T-cell (primary cell): Measurements from ENCODE around the gene TAF6L. TPM values are rescaled to one million over a fixed set of nuclear protein-coding genes. Genes with fewer than 3 reads are reported as not detected.

Experiments
- ATAC-seq, 4 experiments: fragments of 200-7000 bp in 3 of 4; fragments of 150-1000 bp in 1 of 4; cut with Tn5 transposase; replicated peaks in 1 of 4; 1 replicate in 3 of 4; 2 replicates in 1 of 4; pipeline ENCODE4 v1.10.0; 2021; ENCODE audit warnings: moderate library complexity in 3 of 4, mild to moderate bottlenecking in 2 of 4, moderate number of reproducible peaks in 1 of 4
- CTCF ChIA-PET, 2 donors: fragments of 300-600 bp; sonication (Branson Sonifier 250); formaldehyde crosslinking; loops; one replicate each; lab custom pipeline; 2022; ENCODE audit warnings: antibody characterized with exemption in 2 of 2; lab: Charles Lee
- POLR2A ChIA-PET, 2 donors: fragments of 300-600 bp; sonication (Branson Sonifier 250); formaldehyde crosslinking; loops; one replicate each; lab custom pipeline; 2022; ENCODE audit warnings: antibody characterized with exemption in 2 of 2; lab: Charles Lee
- DNase-seq, 35 experiments: peaks; one replicate each; pipeline versions ENCODE4 v3.0.0 to v3.0.0-alpha.2; 2013 to 2023
- H3K27ac ChIP-seq: one replicate; pipeline ENCODE4 v1.5.1; 2013; ENCODE audit warnings: low read length
- H3K27me3 ChIP-seq, 2 experiments: replicated peaks in 1 of 2; 1 replicate in 1 of 2; 2 replicates in 1 of 2; pipeline versions ENCODE4 v1.6.1 to v1.7.0; 2013; ENCODE audit warnings: low read length in 1 of 2, mixed read lengths in 1 of 2; ENCODE audit not compliant: control insufficient read depth in 2 of 2, insufficient read depth in 2 of 2; ENCODE audit errors: extremely low read depth in 1 of 2
- H3K36me3 ChIP-seq, 2 donors: 1 replicate in 1 of 2; 2 replicates in 1 of 2; pipeline versions ENCODE4 v1.6.1 to v1.7.0; 2013; ENCODE audit warnings: low read length in 1 of 2; ENCODE audit not compliant: control insufficient read depth in 2 of 2, insufficient read depth in 1 of 2; ENCODE audit errors: extremely low read depth in 1 of 2
- H3K4me1 ChIP-seq, 2 experiments: 1 replicate in 1 of 2; 2 replicates in 1 of 2; pipeline versions ENCODE4 v1.6.1 to v1.7.0; 2013; ENCODE audit warnings: low read length in 2 of 2, mixed read lengths in 1 of 2; ENCODE audit not compliant: insufficient read depth in 2 of 2, control insufficient read depth in 1 of 2; ENCODE audit errors: extremely low read depth in 1 of 2
- H3K4me3 ChIP-seq, 2 donors: 1 replicate in 1 of 2; 2 replicates in 1 of 2; pipeline versions ENCODE4 v1.5.1 to v1.7.0; 2013; ENCODE audit warnings: mild to moderate bottlenecking in 2 of 2, low read length in 1 of 2, moderate library complexity in 1 of 2; ENCODE audit not compliant: control insufficient read depth in 1 of 2; ENCODE audit errors: extremely low read depth in 1 of 2
- H3K9me3 ChIP-seq: 2 replicates; pipeline ENCODE4 v1.7.0; 2013
- H3K27ac Mint-ChIP-seq, 2 donors: one replicate each; pipeline ENCODE4 v1.8.0; 2020 to 2021; ENCODE audit warnings: mild to moderate bottlenecking in 2 of 2, mixed read lengths in 2 of 2
- H3K27me3 Mint-ChIP-seq, 2 donors: one replicate each; pipeline ENCODE4 v1.8.0; 2021 to 2022; ENCODE audit warnings: mixed read lengths in 2 of 2
- H3K36me3 Mint-ChIP-seq: one replicate; pipeline ENCODE4 v1.8.0; 2021; ENCODE audit warnings: mixed read lengths
- H3K4me1 Mint-ChIP-seq, 3 donors: one replicate each; pipeline ENCODE4 v1.8.0; 2020 to 2022; ENCODE audit warnings: mixed read lengths in 3 of 3, mild to moderate bottlenecking in 1 of 3
- H3K4me3 Mint-ChIP-seq, 3 donors: one replicate each; pipeline ENCODE4 v1.8.0; 2020 to 2022; ENCODE audit warnings: mild to moderate bottlenecking in 3 of 3, mixed read lengths in 3 of 3, moderate library complexity in 3 of 3
- H3K9me3 Mint-ChIP-seq, 3 donors: one replicate each; pipeline ENCODE4 v1.8.0; 2020 to 2022; ENCODE audit warnings: mixed read lengths in 3 of 3
- WGBS: methylation state at CpG from one replicate; pipeline ENCODE4 v1.1.5; 2013; ENCODE audit warnings: missing lambda C conversion rate; ENCODE audit not compliant: insufficient coverage; 5-methylcytosine and 5-hydroxymethylcytosine counted together
- total RNA-seq, 35 experiments: library from RNA in 6 of 35; stranded (reverse) in 6 of 35; fragments of 120-200 nt in 1 of 35; gene quantifications; one replicate each; pipeline versions ENCODE4 v1.2.1 to v1.2.4 and lab custom pipeline; 2013 to 2026

TAF6L gene
- total RNA-seq (10 to 100 TPM; 15.1 to 29.5 (median 29.0) TPM), total RNA-seq (lab: John Stamatoyannopoulos, UW) (12.2 to 28.8 (median 20.1) reads per million in 29 experiments)
- total RNA-seq (2013): 14.7 TPM

GRCh38 chr11:62771144-62772021 lies at the start of gene TAF6L:
TSS of gene TAF6L (plus strand) at chr11:62771396. CDS start at chr11:62775784, 4,388 bp downstream.
- peak within 1 kb of the TSS; percentile 67 to 82 for H3K4me3 ChIP-seq
- no peaks in the 10 kb centered on the region for H3K27me3 ChIP-seq
- under 1% methylated on average over 30 of the region's 60 CpGs for WGBS
- H3K27me3 Mint-ChIP-seq: no peaks in the 10 kb centered on the region
- DNase-seq (peak; percentile 71 to 91 (median 82)), ATAC-seq (peak; percentile 85 to 89 (median 89))
- peaks cover 4 to 23% of the 10 kb centered on the region in 2 donors for H3K36me3 ChIP-seq
- peak within 1 kb of the TSS; percentile 77 for H3K27ac ChIP-seq
- H3K4me1 ChIP-seq: peaks cover 8 to 26% of the 10 kb centered on the region in 2 experiments
- H3K4me1 Mint-ChIP-seq: peaks cover 21 to 28% (median 27%) of the 10 kb centered on the region in 3 donors
- no peaks in the 10 kb centered on the region for H3K9me3 ChIP-seq
- H3K9me3 Mint-ChIP-seq: no peaks in the 10 kb centered on the region
- peak within 1 kb of the TSS; percentile 94 to 95 for H3K27ac Mint-ChIP-seq
- peak within 1 kb of the TSS; percentile 88 to 94 (median 92) for H3K4me3 Mint-ChIP-seq
- peaks cover 11% of the 10 kb centered on the region for H3K36me3 Mint-ChIP-seq
- CTCF ChIA-PET: interaction anchor here (0.5 to 2.6 kb wide), 9 partner anchors 10 to 110 kb away, joined by 3 to 9 read pairs (median 4); partner anchors contain the start of genes POLR2G (in 2 of the 2), TMEM223 (in 1 of the 2) and ZBTB3 (in 1 of the 2)
- POLR2A ChIA-PET: interaction anchor here (0.5 to 1.0 kb wide), 9 partner anchors 15 to 166 kb away, joined by 3 to 11 read pairs (median 4); no protein-coding TSS in a partner anchor

- no peaks in the 10 kb centered on the region for H3K27me3 Mint-ChIP-seq
- peaks cover 10 to 19% of the 10 kb centered on the region in 2 experiments for H3K4me1 ChIP-seq
- H3K9me3 Mint-ChIP-seq: no peaks in the 10 kb centered on the region
- peaks cover 46 to 67% (median 67%) of the 10 kb centered on the region in 3 donors for H3K4me1 Mint-ChIP-seq
- no peak overlapping the region for H3K27ac ChIP-seq
- peaks cover 7 to 79% of the 10 kb centered on the region in 2 donors for H3K36me3 ChIP-seq
- H3K4me3 Mint-ChIP-seq: no peak overlapping the region
- peaks cover 64% of the 10 kb centered on the region for H3K36me3 Mint-ChIP-seq
- ChIA-PET POLR2A (no interaction called here), CTCF (no interaction called here)
- DNase-seq: no peak
- WGBS: no CpG with 5 or more reads among the region's 7 CpGs
- H3K27me3 ChIP-seq: no peaks in the 10 kb centered on the region
- H3K9me3 ChIP-seq: no peaks in the 10 kb centered on the region
- H3K4me3 ChIP-seq: no peak overlapping the region
- H3K27ac Mint-ChIP-seq: peak overlapping the region in 1 of 2 donors; percentile 11
- no peak for ATAC-seq
These were observed 49.2 kb upstream of the TAF6L start for GRCh38 chr11:62721994-62722393.

GRCh38 chr11:62724171-62724570 lies 47.0 kb upstream of the TAF6L start:
- ChIA-PET CTCF (interaction anchor here (0.6 to 1.4 kb wide), 2 partner anchors 12 to 22 kb away, joined by 3 to 4 read pairs; no protein-coding TSS in a partner anchor), POLR2A (interaction anchor here (0.7 kb wide), 4 partner anchors 29 to 69 kb away, joined by 3 to 5 read pairs (median 4); partner anchors contain the start of genes C11orf98 (in 1 of the 2) and CSKMT (in 1 of the 2))
- Histone ChIP-seq H3K27ac (no peak overlapping the region), H3K36me3 (peaks cover 4 to 57% of the 10 kb centered on the region in 2 donors), H3K27me3 (no peaks in the 10 kb centered on the region), H3K4me3 (peak overlapping the region in 1 of 2 donors; percentile 86), H3K9me3 (no peaks in the 10 kb centered on the region), H3K4me1 (peaks cover 16 to 21% of the 10 kb centered on the region in 2 experiments)
- no peak for DNase-seq
- Mint-ChIP-seq H3K36me3 (peaks cover 58% of the 10 kb centered on the region), H3K9me3 (no peaks in the 10 kb centered on the region), H3K4me3 (peak overlapping the region; percentile 95 to 98 (median 98)), H3K4me1 (peaks cover 43 to 64% (median 63%) of the 10 kb centered on the region in 3 donors), H3K27ac (peak overlapping the region; percentile 25 to 76), H3K27me3 (no peaks in the 10 kb centered on the region)
- WGBS: 62% methylated on average over 5 of the region's 8 CpGs
- ATAC-seq: no peak

GRCh38 chr11:62725646-62726045 lies 45.5 kb upstream of the TAF6L start:
- peaks cover 20 to 35% of the 10 kb centered on the region in 2 experiments for H3K4me1 ChIP-seq
- CTCF ChIA-PET: interaction anchor here in 1 of 2 donors (0.8 to 1.2 kb wide), 2 partner anchors 17 to 28 kb away, joined by 3 to 4 read pairs; partner anchors contain the start of gene ZBTB3
- H3K4me3 ChIP-seq: peak overlapping the region; percentile 86 to 87

DNA sequence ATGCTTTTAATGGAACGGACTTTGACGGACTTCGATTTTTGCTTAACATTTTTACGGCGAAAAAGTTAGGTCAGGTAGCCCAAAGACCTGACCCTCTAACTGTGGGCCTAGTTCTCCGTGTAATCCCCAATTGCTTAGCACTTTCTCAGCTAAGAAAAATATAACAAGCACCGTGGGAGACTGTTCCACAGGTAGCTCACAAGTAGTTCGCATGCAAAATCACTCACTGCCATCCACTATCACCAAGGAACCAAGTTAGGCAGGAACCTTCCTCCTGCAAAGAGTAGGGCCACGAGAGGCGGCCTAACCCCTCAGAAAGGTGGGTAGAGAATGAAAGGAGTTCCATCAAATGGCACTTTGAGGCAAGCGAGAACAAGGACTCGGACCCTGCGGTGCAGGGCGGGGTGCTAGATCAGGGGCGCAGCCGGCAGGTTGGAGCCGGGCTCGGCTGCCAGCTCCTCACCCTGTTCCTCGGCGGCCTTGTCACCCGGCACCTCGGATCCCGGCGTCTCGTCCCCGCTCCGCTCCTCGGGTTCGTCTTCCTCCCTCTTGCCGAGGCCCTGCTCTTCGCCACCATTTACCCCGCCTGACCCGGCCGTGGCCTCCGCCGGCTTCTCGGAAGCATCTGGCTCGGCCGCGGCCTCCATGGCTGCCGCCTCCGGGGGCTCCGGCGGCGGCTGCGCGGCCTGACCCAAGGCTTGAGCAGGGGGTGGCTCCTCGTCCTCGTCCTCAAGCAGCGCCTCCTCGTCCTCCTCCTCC lies 44.9 kb upstream of the TAF6L start:
- peaks cover 50 to 68% (median 62%) of the 10 kb centered on the region in 3 donors for H3K4me1 Mint-ChIP-seq

More at GRCh38 chr11:62725646-62726045, 45.5 kb upstream of the TAF6L start:
- Mint-ChIP-seq H3K27ac (peak overlapping the region; percentile 81), H3K9me3 (no peaks in the 10 kb centered on the region), H3K4me3 (peak overlapping the region; percentile 95 to 98 (median 98)), H3K4me1 (peaks cover 50 to 68% (median 64%) of the 10 kb centered on the region in 3 donors), H3K36me3 (peaks cover 51% of the 10 kb centered on the region), H3K27me3 (no peaks in the 10 kb centered on the region)
- Histone ChIP-seq H3K9me3 (no peaks in the 10 kb centered on the region), H3K27ac (peak overlapping the region; percentile 59), H3K36me3 (peaks cover 4 to 46% of the 10 kb centered on the region in 2 donors), H3K27me3 (no peaks in the 10 kb centered on the region)
- DNase-seq (no peak), ATAC-seq (no peak)
- WGBS: 5% methylated on average over 6 of the region's 7 CpGs
- POLR2A ChIA-PET: no interaction called here

More for the DNA sequence above, 44.9 kb upstream of the TAF6L start:
- CTCF ChIA-PET: interaction anchor here in 1 of 2 donors (0.8 to 2.8 kb wide), 5 partner anchors 17 to 106 kb away, joined by 3 to 10 read pairs (median 4); partner anchors contain the start of genes C11orf98, CSKMT, STX5 and ZBTB3
- Mint-ChIP-seq H3K9me3 (no peaks in the 10 kb centered on the region), H3K27me3 (no peaks in the 10 kb centered on the region), H3K4me3 (peak overlapping the region; percentile 95 to 98 (median 98)), H3K27ac (peak overlapping the region; percentile 81), H3K36me3 (peaks cover 45% of the 10 kb centered on the region)
- H3K36me3 ChIP-seq: peaks cover 4 to 43% of the 10 kb centered on the region in 2 donors
- WGBS: 0% methylated on average over 46 of the region's 51 CpGs
- peak in 15 of 35 experiments; percentile 4 to 36 (median 16) for DNase-seq
- H3K27me3 ChIP-seq: no peaks in the 10 kb centered on the region
- H3K4me3 ChIP-seq: peak overlapping the region; percentile 86 to 87
- POLR2A ChIA-PET: interaction anchor here in 1 of 2 donors (0.6 to 3.0 kb wide), 6 partner anchors 15 to 159 kb away, joined by 3 to 16 read pairs (median 5); partner anchors contain the start of genes STX5 and ZBTB3
- H3K4me1 ChIP-seq: peaks cover 20 to 42% of the 10 kb centered on the region in 2 experiments
- ATAC-seq: no peak
- no peaks in the 10 kb centered on the region for H3K9me3 ChIP-seq
- peak overlapping the region; percentile 59 for H3K27ac ChIP-seq
